Measurements from ENCODE around the gene PLCG1.

Gene PLCG1

DNA sequence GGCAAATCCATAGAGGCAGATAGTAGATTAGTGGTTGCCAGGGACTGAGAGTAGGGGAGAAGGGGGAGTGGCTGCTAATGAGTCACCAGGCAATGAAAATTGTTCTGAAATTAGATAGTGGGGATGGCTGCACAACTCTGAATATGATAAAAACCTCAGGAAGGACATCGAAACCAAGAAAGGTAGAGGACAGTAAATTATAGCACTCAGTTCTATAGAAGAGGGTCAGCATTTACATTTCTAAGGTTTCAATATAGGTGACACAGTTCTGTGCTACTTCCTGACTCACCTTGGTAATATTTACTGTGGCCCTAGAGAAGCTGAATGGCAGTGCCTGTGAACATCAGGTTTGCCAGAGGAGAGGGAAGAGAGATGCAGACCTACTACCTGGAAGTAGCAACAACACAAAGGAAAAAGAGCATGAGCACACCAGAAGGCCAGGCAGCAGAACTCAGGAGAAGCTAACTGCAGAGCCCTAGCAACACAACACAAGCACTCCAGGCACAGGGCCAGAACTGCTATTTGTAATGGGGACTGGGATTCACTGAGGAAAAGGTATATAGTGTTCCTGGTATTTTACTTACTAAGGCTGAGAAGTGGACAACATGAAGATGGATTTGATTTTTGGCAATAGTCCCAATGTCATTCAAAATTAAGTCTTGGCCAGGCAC lies 75.9 kb downstream of the PLCG1 start:
- peak in 1 of 2 experiments; percentile 8 for DNase-seq (ENCODE audit: low read depth in 2 of 2)

DNA sequence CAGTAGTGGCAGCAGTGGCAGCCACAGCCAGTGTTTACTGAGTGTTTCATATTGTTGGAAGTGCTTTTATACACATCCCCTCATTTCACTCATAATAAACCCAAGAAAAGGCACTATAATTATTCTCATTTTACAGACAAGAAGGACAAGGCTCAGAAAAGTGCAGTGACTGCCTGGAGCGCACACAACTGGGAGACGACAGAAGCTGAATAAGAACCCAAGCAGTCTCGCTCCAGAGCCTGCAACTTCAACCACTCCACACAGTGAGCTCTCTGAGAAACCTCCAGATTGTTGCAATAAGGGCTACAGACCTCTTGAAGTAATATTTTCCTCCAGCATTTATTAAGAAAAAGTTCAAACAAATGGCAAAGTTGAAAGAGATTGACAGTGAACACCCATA lies 76.9 kb downstream of the PLCG1 start:
- no peak for DNase-seq (ENCODE audit: low read depth in 2 of 2)

DNA sequence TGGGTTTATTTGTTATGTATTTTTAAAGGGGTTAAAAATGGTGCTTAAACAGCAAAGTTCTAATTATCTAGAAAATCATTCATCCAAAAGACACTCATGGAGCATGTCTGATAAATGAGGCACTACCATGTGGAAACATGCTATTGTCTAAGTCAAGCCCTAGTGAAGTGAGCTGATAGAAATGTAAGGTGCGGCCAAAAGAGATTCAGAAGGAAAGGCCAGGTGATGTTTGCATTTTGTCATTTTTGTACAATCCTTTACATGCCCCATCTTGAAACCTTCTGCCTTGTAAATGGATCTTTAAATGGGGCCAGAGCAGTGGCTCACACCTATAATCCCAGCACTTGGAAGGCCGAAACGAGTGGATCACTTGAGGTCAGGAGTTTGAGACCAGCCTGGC lies 77.3 kb downstream of the PLCG1 start:
- no peak for DNase-seq (ENCODE audit: low read depth in 2 of 2)

DNA sequence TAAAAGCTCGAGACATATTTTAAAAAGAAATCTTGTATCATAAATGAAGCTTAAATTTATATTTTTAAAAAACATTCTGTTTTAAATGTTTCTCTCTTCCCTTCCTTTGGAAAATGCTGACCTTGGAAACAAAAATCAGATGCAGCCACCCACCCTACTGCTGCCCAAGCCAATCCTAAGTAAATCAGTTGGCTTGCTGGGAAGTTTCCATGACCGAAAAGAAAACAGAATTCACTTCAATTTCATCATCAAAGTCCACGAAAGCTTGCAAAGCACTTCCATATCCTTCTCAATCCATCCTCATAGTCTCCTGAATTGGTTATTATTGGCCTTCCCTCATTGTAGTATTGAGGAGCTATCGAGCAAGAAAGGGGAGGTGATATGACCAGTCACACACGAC lies 80.1 kb downstream of the PLCG1 start:
- no peak for DNase-seq (ENCODE audit: low read depth in 2 of 2)

DNA sequence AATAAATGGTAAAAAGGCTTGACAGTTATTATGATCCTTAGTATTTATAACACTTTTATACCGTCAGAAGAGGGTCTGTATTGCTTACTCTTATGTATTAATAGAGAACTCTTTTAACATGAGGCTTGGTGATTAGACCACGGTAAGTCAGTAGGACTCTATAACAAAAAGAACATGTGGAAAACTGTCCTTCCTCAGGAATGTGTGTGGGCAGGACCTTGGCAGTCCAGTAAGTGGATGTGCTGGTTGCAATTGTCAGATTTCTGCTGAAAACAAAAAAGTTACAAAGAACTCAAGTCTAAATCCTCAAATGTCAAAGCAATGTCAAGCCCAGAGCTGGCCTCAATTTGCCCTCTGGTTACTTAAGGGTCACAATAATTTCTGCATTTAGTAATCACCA lies 81.1 kb downstream of the PLCG1 start:
- peak; percentile 6 to 9 for DNase-seq (ENCODE audit: low read depth in 2 of 2)

DNA sequence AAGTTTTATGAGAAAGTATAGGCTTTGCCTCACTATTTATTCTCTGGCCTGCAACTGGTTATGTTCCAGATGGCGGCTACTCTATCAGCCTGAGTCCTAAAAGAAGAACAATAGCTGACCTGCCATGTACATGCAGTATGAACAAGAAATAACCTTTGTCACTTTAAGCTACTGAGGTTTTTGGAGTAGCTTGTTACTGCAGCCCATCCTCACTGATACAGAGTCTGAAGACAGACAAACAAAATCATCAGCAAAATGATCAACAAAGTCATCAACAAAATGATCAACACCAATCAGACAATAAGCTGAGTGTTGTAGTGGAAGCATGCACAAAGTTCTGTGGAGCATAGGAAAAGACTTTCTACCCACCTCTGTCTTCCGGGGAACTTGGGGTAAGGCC lies 82.5 kb downstream of the PLCG1 start:
- DNase-seq (ENCODE audit: low read depth in 2 of 2) = no peak

DNA sequence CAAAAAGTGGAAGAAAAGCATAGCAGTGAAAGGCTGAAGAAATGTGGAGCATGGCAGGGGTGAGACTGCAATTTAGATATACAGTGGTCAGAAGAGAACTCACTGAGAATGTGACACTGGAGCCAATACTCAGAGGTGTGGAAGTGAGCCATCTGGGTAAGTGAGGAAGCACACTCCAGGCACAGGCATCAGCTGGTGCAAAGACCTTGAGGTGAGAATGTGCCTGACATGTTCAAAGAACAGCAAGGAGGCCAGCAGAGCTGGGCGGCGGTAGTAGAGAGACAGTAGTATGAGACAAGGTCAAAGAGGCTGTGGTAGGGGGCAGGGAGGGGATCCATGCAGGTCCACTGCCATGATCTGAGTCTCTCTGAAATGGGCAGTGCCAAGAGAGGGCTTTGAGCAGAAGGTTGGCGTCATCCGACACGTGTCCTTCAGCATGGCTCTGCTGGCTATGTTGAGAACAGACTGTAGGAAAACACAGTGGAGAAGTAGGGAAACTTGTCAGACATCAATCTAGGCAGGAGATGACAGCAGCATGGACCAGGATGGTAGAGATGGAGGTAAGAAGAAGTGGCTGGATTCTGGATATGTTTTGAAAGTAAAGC lies 84.4 kb downstream of the PLCG1 start:
- DNase-seq (ENCODE audit: low read depth in 2 of 2) = no peak

DNA sequence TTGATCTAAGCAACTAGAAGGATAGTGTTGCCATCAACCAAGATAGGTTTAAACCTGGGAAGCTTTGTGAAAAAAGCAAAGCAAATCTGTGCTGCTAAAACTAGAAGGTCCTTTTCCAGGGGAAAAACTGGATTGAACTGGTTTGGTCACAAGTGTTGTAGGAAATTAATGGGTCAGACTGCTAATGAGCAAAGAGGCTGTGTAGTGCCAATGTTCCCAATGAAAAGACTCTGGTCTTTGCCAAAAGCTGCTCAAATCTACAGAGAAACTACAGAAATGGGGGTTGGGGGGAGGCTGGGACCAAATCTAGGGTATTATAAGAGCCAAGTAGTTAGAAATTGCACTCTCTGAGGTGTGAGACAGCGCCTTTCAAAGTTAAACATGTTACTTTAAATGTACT lies 85.0 kb downstream of the PLCG1 start:
- DNase-seq (ENCODE audit: low read depth in 2 of 2) = no peak

DNA sequence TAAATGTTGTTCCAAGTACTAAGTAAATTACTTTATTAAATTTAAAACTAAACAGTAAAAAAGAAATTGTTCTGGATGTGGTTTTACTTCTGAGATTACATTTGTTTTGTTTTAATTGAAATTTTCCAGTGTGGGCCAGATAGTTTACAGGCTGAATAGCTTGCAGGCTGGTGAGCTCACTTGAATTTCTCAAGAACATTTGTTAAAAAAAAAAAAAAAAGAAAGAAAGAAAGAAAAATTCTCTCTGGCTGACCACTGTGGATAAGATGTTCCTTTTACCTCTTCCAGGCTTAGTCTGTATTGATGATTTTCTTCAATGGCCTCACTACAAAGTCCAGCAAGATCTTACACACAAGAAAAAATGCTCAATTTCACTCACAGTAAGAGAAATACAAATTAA lies 85.4 kb downstream of the PLCG1 start:
- DNase-seq (ENCODE audit: low read depth in 2 of 2) = no peak

DNA sequence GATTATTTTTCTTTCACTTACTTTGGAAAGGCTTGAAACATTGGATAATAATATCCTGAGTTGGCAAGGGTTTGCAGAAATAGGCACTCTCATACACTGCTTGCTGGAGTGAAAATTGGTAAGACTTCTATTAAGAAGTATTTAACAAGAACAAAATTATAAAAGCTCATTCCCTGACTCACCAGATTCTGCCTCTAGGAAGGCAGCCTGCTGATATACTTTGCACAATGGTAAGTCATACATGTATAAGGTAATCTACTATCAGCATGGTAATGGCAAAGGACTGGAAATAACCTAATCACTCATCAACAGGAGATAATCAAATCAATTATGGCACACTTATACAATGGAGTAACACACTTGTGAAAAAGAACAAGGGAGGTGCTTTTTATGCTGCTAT lies 85.8 kb downstream of the PLCG1 start:
- DNase-seq (ENCODE audit: low read depth in 2 of 2) = no peak

DNA sequence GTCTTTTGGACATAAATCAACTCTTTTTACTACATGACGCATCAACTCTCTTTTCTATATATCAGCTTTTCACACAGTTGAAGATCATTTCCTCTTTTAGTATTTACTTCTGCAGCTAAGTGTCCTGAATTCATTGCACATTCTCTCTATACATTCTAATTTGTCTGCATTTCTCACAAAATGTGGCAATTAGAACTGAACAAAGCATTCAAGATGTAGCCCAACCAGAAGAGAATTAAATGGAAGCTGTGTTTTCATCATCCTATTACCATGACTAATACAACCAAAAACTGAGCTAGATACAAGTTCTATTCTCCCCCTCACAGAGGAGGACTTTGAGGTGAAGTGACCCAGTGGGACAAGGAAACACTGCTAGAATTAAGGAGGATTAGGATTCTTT lies 86.9 kb downstream of the PLCG1 start:
- DNase-seq (ENCODE audit: low read depth in 2 of 2) = no peak

DNA sequence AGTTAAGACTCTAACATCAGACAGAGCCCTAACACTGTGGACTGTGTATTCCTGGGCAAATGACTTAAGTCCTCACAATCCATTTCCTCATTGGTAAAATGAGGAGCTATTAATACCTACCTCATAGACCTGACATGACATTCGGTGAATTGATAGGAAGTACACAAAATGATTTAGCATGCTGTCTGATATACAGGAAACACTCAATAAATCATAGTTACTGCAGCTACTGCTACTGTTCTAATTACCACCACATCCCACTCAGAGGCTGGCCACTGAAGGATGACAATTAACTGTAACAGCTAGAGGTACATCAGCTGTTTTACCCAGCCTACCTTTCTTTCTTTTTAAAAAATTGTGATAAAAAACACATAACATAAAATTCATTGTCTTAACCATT lies 87.7 kb downstream of the PLCG1 start:
- no peak for DNase-seq (ENCODE audit: low read depth in 2 of 2)

DNA sequence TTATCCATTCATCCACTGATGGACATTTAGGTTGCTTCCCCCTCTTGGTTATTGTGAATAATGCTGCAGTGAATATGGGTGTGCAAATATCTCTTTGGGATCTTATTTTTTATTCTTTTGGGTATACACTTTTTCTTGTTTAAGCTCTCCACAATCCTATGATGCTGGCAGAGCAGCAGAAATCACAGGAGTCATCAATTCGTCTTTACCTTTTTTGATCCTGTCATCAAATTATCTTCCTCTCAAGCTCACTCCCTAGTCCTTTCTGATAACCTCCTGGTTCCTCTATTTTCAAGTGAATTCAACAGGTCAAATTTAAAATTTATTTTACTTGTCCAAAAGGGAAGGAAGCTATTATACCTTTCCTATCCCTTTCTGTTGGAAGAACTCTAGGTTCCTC lies 89.1 kb downstream of the PLCG1 start:
- no peak for DNase-seq (ENCODE audit: low read depth in 2 of 2)

Data from fibroblast of skin of left biceps (primary cell).